ENCODE results near the gene ANKRD11. TPM values are rescaled to one million over a fixed set of nuclear protein-coding genes. Genes with fewer than 3 reads are reported as not detected.

ANKRD11 gene
- total and polyA plus RNA-seq, 8 donors = 43.9 to 74.0 (median 46.2) TPM

GRCh38 chr16:89350701-89351380, 139.5 kb downstream of the ANKRD11 start:
- peak in 1 of 6 donors; percentile 41 for DNase-seq
- Histone ChIP-seq H3K9me3 (no peaks in the 10 kb centered on the region), H3K36me3 (no peaks in the 10 kb centered on the region), H3K4me3 (no peak overlapping the region), H3K27me3 (no peaks in the 10 kb centered on the region), H3K27ac (no peak overlapping the region), H3K4me1 (peaks cover 27 to 40% (median 35%) of the 10 kb centered on the region in 3 donors)
- no peak for TF ChIP-seq CTCF (IDR thresholded peaks at IDR 0.05)
- ATAC-seq = no peak
- intact Hi-C loops (cut with DNase I) = no loop called here
- FAIRE-seq = no peak
- WGBS, 2 donors = 93% methylated on average over 18 of the region's 18 CpGs

GRCh38 chr16:89349947-89350633, 140.3 kb downstream of the ANKRD11 start:
- intact Hi-C loops (cut with DNase I) = loop anchor here in 1 of 3 donors (10.0 kb wide), 1 partner anchor 45 kb away; no protein-coding TSS in a partner anchor

DNA sequence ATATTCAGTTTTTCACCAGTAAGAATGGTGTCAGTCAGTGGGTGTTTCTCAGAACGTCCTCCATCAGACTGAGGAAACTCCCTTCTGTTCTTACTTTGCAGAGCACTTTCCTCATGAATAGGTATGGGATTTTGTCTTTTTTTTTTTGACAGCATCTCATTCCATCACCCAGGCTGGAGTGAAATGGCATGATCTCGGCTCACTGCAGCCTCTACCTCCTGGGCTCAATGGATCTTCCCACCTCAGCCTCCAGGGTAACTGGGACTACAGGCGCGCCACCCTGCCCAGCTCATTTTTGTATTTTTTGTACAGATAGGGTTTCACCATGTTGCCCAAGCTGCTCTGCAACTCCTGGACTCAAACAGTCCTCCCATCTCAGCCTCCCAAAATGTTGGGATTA, 142.6 kb downstream of the ANKRD11 start:
- Histone ChIP-seq H3K36me3 (no peaks in the 10 kb centered on the region), H3K4me3 (no peak overlapping the region), H3K9me3 (no peaks in the 10 kb centered on the region), H3K27me3 (no peaks in the 10 kb centered on the region), H3K27ac (no peak overlapping the region), H3K4me1 (peaks cover 21 to 37% (median 36%) of the 10 kb centered on the region in 3 donors)
- no peak for ATAC-seq
- no peak for DNase-seq
- intact Hi-C loops (cut with DNase I) = loop anchor here in 1 of 3 donors (10.0 kb wide), 1 partner anchor 47 kb away; no protein-coding TSS in a partner anchor
- TF ChIP-seq CTCF (IDR thresholded peaks at IDR 0.05) = no peak
- no peak for FAIRE-seq
- WGBS, 2 donors = 96 to 97% methylated on average over 4 of the region's 4 CpGs

More at GRCh38 chr16:89349947-89350633, 140.3 kb downstream of the ANKRD11 start:
- ATAC-seq = no peak
- WGBS, 2 donors = 82 to 87% methylated on average over 8 of the region's 8 CpGs
- FAIRE-seq = no peak
- H3K27me3 ChIP-seq = no peaks in the 10 kb centered on the region
- no peak overlapping the region for H3K27ac ChIP-seq
- no peak for DNase-seq
- H3K9me3 ChIP-seq = no peaks in the 10 kb centered on the region
- peaks cover 27 to 46% (median 41%) of the 10 kb centered on the region in 3 donors for H3K4me1 ChIP-seq
- H3K36me3 ChIP-seq = no peaks in the 10 kb centered on the region
- H3K4me3 ChIP-seq = no peak overlapping the region
- TF ChIP-seq CTCF (IDR thresholded peaks at IDR 0.05) = no peak

- Histone ChIP-seq H3K4me3 (no peak overlapping the region), H3K27ac (peak overlapping the region in 1 of 4 donors; percentile 74), H3K9me3 (no peaks in the 10 kb centered on the region), H3K4me1 (peaks cover 12 to 32% (median 29%) of the 10 kb centered on the region in 3 donors), H3K27me3 (no peaks in the 10 kb centered on the region), H3K36me3 (no peaks in the 10 kb centered on the region)
- WGBS, 2 donors = 73 to 78% methylated on average over 9 of the region's 9 CpGs
- no peak for FAIRE-seq
- TF ChIP-seq CTCF (IDR thresholded peaks at IDR 0.05) = no peak
- intact Hi-C loops (cut with DNase I) = loop anchor here in 1 of 3 donors (10.0 kb wide), 1 partner anchor 48 kb away; no protein-coding TSS in a partner anchor
- peak in 1 of 6 donors; percentile 49 for DNase-seq
- ATAC-seq = peak in 1 of 4 donors; percentile 13
Observed at GRCh38 chr16:89346869-89347268, 143.5 kb downstream of the ANKRD11 start.

Measured in pancreas (tissue), 10 donors.